H1 (cell line): Measurements from ENCODE around the gene TBC1D19.

ENCODE experiments used
- CEBPB ChIP-seq: IDR thresholded peaks from 2 replicates; pipeline ENCODE4 v1.6.1; 2012; ENCODE audit warnings: low read depth, low read length
- CHD2 ChIP-seq: IDR thresholded peaks from 2 replicates; pipeline ENCODE4 v1.6.1; 2012; ENCODE audit warnings: low read length, improper control_type of control experiment
- CREB1 ChIP-seq: IDR thresholded peaks from 2 replicates; pipeline ENCODE4 v1.6.1; 2012; ENCODE audit warnings: inconsistent platforms
- EP300 ChIP-seq, 2 experiments: IDR thresholded peaks; 1 replicate in 1 of 2; 2 replicates in 1 of 2; pipeline ENCODE4 v1.6.1; 2011 to 2012; ENCODE audit warnings: low read depth in 2 of 2, low read length in 2 of 2, mild to moderate bottlenecking in 2 of 2, borderline replicate concordance in 1 of 2, inconsistent platforms in 1 of 2, moderate library complexity in 1 of 2
- EZH2 ChIP-seq: fragments of 200-600 bp; sonication (generic); IDR thresholded peaks from 2 replicates; pipeline ENCODE4 v1.7.1; 2012; ENCODE audit warnings: low read depth, mild to moderate bottlenecking, moderate library complexity, low read length, inconsistent platforms; ENCODE audit not compliant: severe bottlenecking
- RAD21 ChIP-seq, 2 experiments: IDR thresholded peaks in 1 of 2; conservative IDR thresholded peaks in 1 of 2; 2 replicates each; pipeline ENCODE4 v1.6.1; 2011; ENCODE audit warnings: low read depth in 2 of 2, low read length in 2 of 2, improper control_type of control experiment in 1 of 2, inconsistent platforms in 1 of 2, mild to moderate bottlenecking in 1 of 2, moderate library complexity in 1 of 2
- SP4 ChIP-seq: IDR thresholded peaks from 2 replicates; pipeline ENCODE4 v1.6.1; 2012; ENCODE audit warnings: low read length, inconsistent platforms
- TF ChIP-seq, protein P1 (sequence below), 3 experiments: IDR thresholded peaks; 1 replicate in 2 of 3; 2 replicates in 1 of 3; pipeline versions ENCODE4 v1.5.1 to v1.6.1; 2011; ENCODE audit warnings: low read length in 3 of 3, mild to moderate bottlenecking in 3 of 3, inconsistent platforms in 2 of 3, low read depth in 1 of 3, moderate library complexity in 1 of 3; ENCODE audit not compliant: insufficient read depth in 1 of 3; ENCODE audit errors: control extremely low read depth in 1 of 3

DNA sequence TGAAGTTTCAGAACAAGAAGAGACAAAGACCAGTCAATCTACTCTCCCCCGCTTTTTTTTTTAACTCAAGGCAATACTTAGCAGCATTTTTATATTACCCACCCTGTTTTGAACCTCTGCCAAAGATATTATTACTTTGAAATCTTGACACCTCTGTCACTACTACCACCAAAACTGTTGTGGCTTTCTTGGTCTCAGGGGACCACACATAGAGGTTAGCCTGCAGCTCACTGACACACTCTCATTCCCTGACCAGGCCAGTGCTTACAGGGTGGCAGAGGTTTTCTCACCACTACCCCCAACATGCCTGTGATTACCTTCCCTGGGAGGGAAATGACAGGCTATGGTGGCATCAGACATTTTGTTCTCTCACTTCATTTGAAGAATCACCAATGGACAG is 139.3 kb downstream of the TBC1D19 start:
- TF ChIP-seq CHD2 (no peak), CREB1 (no peak), SP4 (no peak), EZH2 (no peak), CEBPB (no peak), EP300 (IDR thresholded peaks at IDR 0.05; ENCODE audit: borderline replicate concordance in 1 of 2, low read depth in 2 of 2, low read length in 2 of 2) (no peak), RAD21 (IDR thresholded peaks at IDR 0.05 in 1 of 2, conservative IDR thresholded peaks at IDR 0.05 in 1 of 2; ENCODE audit: low read depth in 2 of 2, low read length in 2 of 2) (no peak)
- TF ChIP-seq, protein P1, sequence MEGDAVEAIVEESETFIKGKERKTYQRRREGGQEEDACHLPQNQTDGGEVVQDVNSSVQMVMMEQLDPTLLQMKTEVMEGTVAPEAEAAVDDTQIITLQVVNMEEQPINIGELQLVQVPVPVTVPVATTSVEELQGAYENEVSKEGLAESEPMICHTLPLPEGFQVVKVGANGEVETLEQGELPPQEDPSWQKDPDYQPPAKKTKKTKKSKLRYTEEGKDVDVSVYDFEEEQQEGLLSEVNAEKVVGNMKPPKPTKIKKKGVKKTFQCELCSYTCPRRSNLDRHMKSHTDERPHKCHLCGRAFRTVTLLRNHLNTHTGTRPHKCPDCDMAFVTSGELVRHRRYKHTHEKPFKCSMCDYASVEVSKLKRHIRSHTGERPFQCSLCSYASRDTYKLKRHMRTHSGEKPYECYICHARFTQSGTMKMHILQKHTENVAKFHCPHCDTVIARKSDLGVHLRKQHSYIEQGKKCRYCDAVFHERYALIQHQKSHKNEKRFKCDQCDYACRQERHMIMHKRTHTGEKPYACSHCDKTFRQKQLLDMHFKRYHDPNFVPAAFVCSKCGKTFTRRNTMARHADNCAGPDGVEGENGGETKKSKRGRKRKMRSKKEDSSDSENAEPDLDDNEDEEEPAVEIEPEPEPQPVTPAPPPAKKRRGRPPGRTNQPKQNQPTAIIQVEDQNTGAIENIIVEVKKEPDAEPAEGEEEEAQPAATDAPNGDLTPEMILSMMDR (IDR thresholded peaks at IDR 0.05; ENCODE audit: control extremely low read depth in 1 of 3, insufficient read depth in 1 of 3, low read depth in 1 of 3, low read length in 3 of 3): no peak
